IMR-90 (cell line): ENCODE data around the gene SYT2. TPM values are rescaled to one million over a fixed set of nuclear protein-coding genes. Genes with fewer than 3 reads are reported as not detected.

Source experiments
- ATAC-seq: fragments of 200-7000 bp; cut with Tn5 transposase; 2 replicates; pipeline ENCODE4 v1.9.1; 2020; ENCODE audit warnings: low read depth, mild to moderate bottlenecking, moderate library complexity
- BruUV-seq: library from RNA; stranded (reverse); fragments of 400-500 nt; replicated peaks from 2 replicates; lab custom pipeline; 2021; lab: Mats Ljungman, UMichigan
- CTCF ChIA-PET: fragments of 300-600 bp; formaldehyde crosslinking; extraction: SDS; loops from one replicate; lab custom pipeline; 2021; ENCODE audit warnings: antibody characterized with exemption; lab: Yijun Ruan, JAX
- POLR2A ChIA-PET: fragments of 300-600 bp; sonication (Branson Sonifier 250); formaldehyde crosslinking; loops from one replicate; lab custom pipeline; 2022; ENCODE audit warnings: antibody characterized with exemption; ENCODE audit not compliant: unreplicated experiment; lab: Charles Lee
- DNase-seq: peaks from one replicate; pipeline ENCODE4 v3.0.0; 2013
- H2AFZ ChIP-seq: replicated peaks from 2 replicates; pipeline ENCODE3; 2013; ENCODE audit warnings: low read length, mild to moderate bottlenecking; ENCODE audit not compliant: poor library complexity
- H2AK5ac ChIP-seq: 2 replicates; pipeline ENCODE4 v1.6.1; 2013; ENCODE audit warnings: low read depth, low read length, inconsistent platforms
- H2AK9ac ChIP-seq: replicated peaks from 2 replicates; pipeline ENCODE3; 2013; ENCODE audit warnings: mild to moderate bottlenecking, low read depth, low read length, moderate library complexity; ENCODE audit not compliant: poor library complexity
- H2BK120ac ChIP-seq: 2 replicates; pipeline ENCODE4 v1.6.1; 2013; ENCODE audit warnings: low read depth, low read length, inconsistent platforms
- H2BK15ac ChIP-seq: 3 replicates; pipeline ENCODE4 v1.6.1; 2013; ENCODE audit warnings: low read depth, low read length, inconsistent platforms
- H2BK20ac ChIP-seq: 2 replicates; pipeline ENCODE4 v1.6.1; 2013; ENCODE audit warnings: low read depth, mild to moderate bottlenecking, inconsistent platforms, low read length, moderate library complexity
- H2BK5ac ChIP-seq: 2 replicates; pipeline ENCODE4 v1.6.1; 2013; ENCODE audit warnings: mild to moderate bottlenecking, low read depth, low read length, inconsistent platforms; ENCODE audit not compliant: poor library complexity, severe bottlenecking
- H3K14ac ChIP-seq: replicated peaks from 2 replicates; pipeline ENCODE4 v1.6.1; 2013; ENCODE audit warnings: low read depth, low read length, inconsistent platforms
- H3K18ac ChIP-seq: 2 replicates; pipeline ENCODE4 v1.6.1; 2013; ENCODE audit warnings: low read depth, low read length, control low read depth
- H3K23ac ChIP-seq: 2 replicates; pipeline ENCODE4 v1.6.1; 2013; ENCODE audit warnings: low read depth, low read length, inconsistent platforms
- H3K27ac ChIP-seq: 2 replicates; pipeline ENCODE4 v1.5.1; 2013; ENCODE audit warnings: mild to moderate bottlenecking, control low read depth, low read length; ENCODE audit not compliant: insufficient read depth
- H3K27me3 ChIP-seq: 2 replicates; pipeline ENCODE4 v1.6.1; 2013; ENCODE audit warnings: low read length; ENCODE audit not compliant: control insufficient read depth, insufficient read depth
- H3K36me3 ChIP-seq: 2 replicates; pipeline ENCODE4 v1.6.1; 2013; ENCODE audit warnings: low read length, mixed read lengths; ENCODE audit not compliant: control insufficient read depth, insufficient read depth
- H3K4ac ChIP-seq: 2 replicates; pipeline ENCODE4 v1.6.1; 2013; ENCODE audit warnings: low read depth, low read length, inconsistent platforms
- H3K4me1 ChIP-seq: 2 replicates; pipeline ENCODE4 v1.6.1; 2013; ENCODE audit warnings: low read length, mixed read lengths; ENCODE audit not compliant: control insufficient read depth, insufficient read depth
- H3K4me2 ChIP-seq: 2 replicates; pipeline ENCODE4 v1.6.1; 2013; ENCODE audit warnings: low read depth, mild to moderate bottlenecking, control low read depth, low read length, moderate library complexity
- H3K4me3 ChIP-seq: 2 replicates; pipeline ENCODE4 v1.5.1; 2013; ENCODE audit warnings: low read depth, mild to moderate bottlenecking, control low read depth, low read length, moderate library complexity; ENCODE audit not compliant: insufficient read depth
- H3K56ac ChIP-seq: 2 replicates; pipeline ENCODE4 v1.6.1; 2013; ENCODE audit warnings: low read length, inconsistent platforms; ENCODE audit not compliant: insufficient read depth; ENCODE audit errors: extremely low read depth
- H3K79me1 ChIP-seq, 2 experiments: 2 replicates each; pipeline ENCODE4 v1.6.1; 2013; ENCODE audit warnings: low read length in 2 of 2, inconsistent platforms in 1 of 2, low read depth in 1 of 2
- H3K9ac ChIP-seq: 2 replicates; pipeline ENCODE4 v1.6.1; 2013; ENCODE audit warnings: low read depth, low read length, control low read depth
- H3K9me1 ChIP-seq: 2 replicates; pipeline ENCODE4 v1.6.1; 2013; ENCODE audit warnings: low read length, inconsistent platforms; ENCODE audit not compliant: insufficient read depth
- H3K9me3 ChIP-seq: 2 replicates; pipeline ENCODE4 v1.6.1; 2013; ENCODE audit warnings: low read length; ENCODE audit not compliant: control insufficient read depth, insufficient read depth
- H4K20me1 ChIP-seq: 2 replicates; pipeline ENCODE4 v1.6.1; 2013; ENCODE audit warnings: low read length, inconsistent platforms; ENCODE audit not compliant: insufficient read depth
- H4K5ac ChIP-seq: 2 replicates; pipeline ENCODE4 v1.6.1; 2013; ENCODE audit warnings: mild to moderate bottlenecking, low read depth, low read length, control low read depth
- H4K8ac ChIP-seq, 2 experiments: 2 replicates each; pipeline ENCODE4 v1.6.1; 2013; ENCODE audit warnings: low read depth in 2 of 2, low read length in 2 of 2, control low read depth in 1 of 2, inconsistent platforms in 1 of 2
- H4K91ac ChIP-seq: 2 replicates; pipeline ENCODE4 v1.6.1; 2013; ENCODE audit warnings: low read depth, low read length, inconsistent platforms; ENCODE audit not compliant: insufficient read depth
- CEBPB ChIP-seq: IDR thresholded peaks from 2 replicates; pipeline ENCODE4 v1.6.1; 2012; ENCODE audit warnings: low read depth, low read length, improper control_type of control experiment
- FOS ChIP-seq: fragments of 150-350 bp; IDR thresholded peaks from 2 replicates; pipeline ENCODE4 v1.6.1; 2016; ENCODE audit warnings: low read depth, low read length
- RCOR1 ChIP-seq: IDR thresholded peaks from 2 replicates; pipeline ENCODE4 v1.6.1; 2012; ENCODE audit warnings: mild to moderate bottlenecking, low read length, improper control_type of control experiment; ENCODE audit not compliant: insufficient replicate concordance
- RFX5 ChIP-seq: IDR thresholded peaks from 2 replicates; pipeline ENCODE4 v1.8.0; 2012; ENCODE audit warnings: low read depth, mild to moderate bottlenecking, low read length, moderate library complexity
- WGBS, 2 experiments: methylation state at CpG; one replicate each; pipeline versions ENCODE4 v1.1.5 to v1.1.7; 2013; ENCODE audit warnings: missing lambda C conversion rate in 2 of 2; ENCODE audit not compliant: insufficient read length in 1 of 2; ENCODE audit errors: extremely low coverage in 2 of 2; 5-methylcytosine and 5-hydroxymethylcytosine counted together
- dilution Hi-C: fragments of 300-500 bp; cut with HindIII; formaldehyde crosslinking; loops from one replicate; pipeline ENCODE4 v1.14.3; 2018; ENCODE audit warnings: low sequenced_read_pairs; ENCODE audit not compliant: unreplicated experiment
- in situ Hi-C: fragments of 300-500 bp; cut with MboI; formaldehyde crosslinking; loops from 3 replicates; pipeline ENCODE4 v1.14.3; 2019; ENCODE audit warnings: low sequenced_read_pairs, inconsistent platforms, mixed read lengths
- intact Hi-C: fragments of 100-400 bp; cut with micrococcal nuclease; formaldehyde crosslinking; loops from 2 replicates; pipeline ENCODE4 v1.10.0; 2022
- polyA plus RNA-seq, 3 experiments: library from polyadenylated mRNA; depleted of rRNA; stranded (reverse); fragments of >200 nt; gene quantifications; 2 replicates each; pipeline ENCODE4 v1.2.3, GENCODE V29; 2012; ENCODE audit warnings: low replicate concordance in 1 of 3
- total RNA-seq: library from RNA; depleted of rRNA; stranded (reverse); fragments of >200 nt; gene quantifications from 2 replicates; pipeline ENCODE4 v1.2.3, GENCODE V29; 2012

SYT2 gene
- total and polyA plus RNA-seq, 2 of the 4 experiments (the other 2 are of a cell fraction), result under 0.01 TPM

DNA sequence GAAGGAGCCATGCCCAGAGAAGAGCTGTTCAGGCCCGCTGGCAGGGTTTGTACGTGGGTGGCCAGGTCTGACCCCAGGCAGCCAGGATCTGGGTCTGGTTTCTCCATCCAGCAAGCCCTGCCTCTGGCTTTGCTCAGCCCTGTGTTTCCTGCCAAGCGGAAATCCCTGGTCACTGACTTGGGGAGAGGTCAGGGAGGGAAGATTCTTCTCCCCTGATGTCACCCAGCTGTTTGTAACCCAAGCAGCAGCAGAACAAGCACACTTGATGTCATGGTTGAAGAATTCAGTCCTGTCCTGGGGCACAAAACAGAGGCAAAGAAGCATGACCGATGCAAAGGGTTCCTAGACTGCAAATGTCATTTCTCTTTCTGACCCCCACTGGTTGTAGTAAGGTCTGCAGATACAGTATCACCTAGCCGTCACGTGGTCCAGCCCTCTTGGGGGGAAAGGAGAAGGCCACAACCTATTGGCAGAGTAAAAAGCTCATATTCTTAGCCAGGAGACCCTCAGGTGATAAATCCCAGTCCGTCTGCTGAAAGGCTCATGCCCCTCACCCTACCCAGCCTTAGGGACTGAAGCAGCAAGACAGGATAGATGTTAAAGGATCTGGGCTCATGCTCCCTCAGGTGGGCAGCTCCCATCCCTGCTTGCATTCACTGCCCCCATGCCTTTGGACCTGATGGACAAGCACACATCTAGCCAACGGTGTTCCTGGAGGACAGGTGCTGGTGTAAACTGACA, 120.9 kb downstream of the SYT2 start (continued):
- TF ChIP-seq CEBPB, result peak; percentile 77
- no peak for TF ChIP-seq RCOR1
- TF ChIP-seq RFX5, result no peak

DNA sequence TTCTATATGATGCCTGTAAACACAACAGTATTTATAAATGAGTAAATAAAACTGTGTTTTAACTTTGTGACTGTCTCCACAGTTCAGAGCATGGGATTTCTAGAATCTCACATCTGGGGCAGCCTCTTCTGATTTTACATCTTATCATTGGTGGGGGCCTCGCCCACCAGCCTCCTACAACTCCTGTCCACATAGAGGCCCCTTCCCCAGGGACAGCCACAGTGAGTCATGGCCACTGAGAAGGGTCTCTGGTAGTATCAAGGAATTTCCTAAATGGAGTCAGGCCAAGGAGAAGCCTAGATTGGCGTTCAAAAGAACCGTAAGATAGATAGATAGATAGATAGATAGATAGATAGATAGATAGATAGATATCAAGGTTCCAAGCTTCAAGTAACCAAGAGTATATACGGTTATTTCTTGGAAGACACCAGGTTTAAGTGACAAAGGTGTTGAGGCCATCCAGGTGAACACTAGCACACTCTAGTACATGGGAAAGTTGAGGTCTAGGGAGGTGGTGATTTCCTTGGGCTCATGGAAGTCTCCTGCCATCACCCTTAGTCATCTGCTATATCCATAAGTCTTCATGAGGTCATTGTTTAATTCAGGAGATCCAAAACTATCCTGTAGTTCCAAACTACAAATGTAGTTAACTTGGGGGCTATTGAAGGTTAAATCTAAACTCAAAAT, 121.6 kb downstream of the SYT2 start:
- Histone ChIP-seq H3K4me1 (peaks cover 48% of the 10 kb centered on the region), H3K4me3 (no peak overlapping the region), H3K4me2 (0 out of 2 replicates have a peak overlapping the region, but pooled peaks have one; percentile 4), H2AK9ac (peak overlapping the region; percentile 79), H2BK120ac (peak overlapping the region; percentile 99), H3K79me1 (peaks cover 0 to 24% of the 10 kb centered on the region in 2 experiments; a peak in 1 of 4 replicates), H3K27ac (peak overlapping the region; percentile 79), H4K8ac (peak overlapping the region; percentile 80 to 95), H3K4ac (peak overlapping the region; percentile 97), H2BK5ac (peak overlapping the region; percentile 90), H3K36me3 (no peaks in the 10 kb centered on the region), H3K9ac (no peak overlapping the region), H3K56ac (peak overlapping the region; percentile 73), H2AFZ (peak overlapping the region; percentile 76), H3K18ac (peak overlapping the region; percentile 80), H3K14ac (peak overlapping the region; percentile 95), H4K5ac (peak overlapping the region; percentile 79), H4K91ac (peak overlapping the region; percentile 99), H4K20me1 (no peaks in the 10 kb centered on the region), H2BK15ac (peak overlapping the region; percentile 89), H3K9me1 (peaks cover 43% of the 10 kb centered on the region), H2AK5ac (peak overlapping the region; percentile 97), H3K27me3 (no peaks in the 10 kb centered on the region), H2BK20ac (peak overlapping the region; percentile 99), H3K9me3 (no peaks in the 10 kb centered on the region), H3K23ac (peak overlapping the region; percentile 94)
- in situ Hi-C loops (no loop called here), intact Hi-C loops (loop anchor here (1.0 to 5.0 kb wide), 2 partner anchors 8 to 81 kb away; no protein-coding TSS in a partner anchor), dilution Hi-C loops (no loop called here)
- POLR2A ChIA-PET, result interaction anchor here (1.1 to 1.4 kb wide), 2 partner anchors 11 to 83 kb away, joined by 4 to 5 read pairs; no protein-coding TSS in a partner anchor
- ATAC-seq (peak; percentile 55), DNase-seq (no peak)
- TF ChIP-seq FOS (peak; percentile 32; the same call in 1 of the 2 replicates), RCOR1 (no peak)
- no TSS peak for BruUV-seq
- CTCF ChIA-PET, result interaction anchor here (1.3 to 1.7 kb wide), 2 partner anchors 11 to 13 kb away, joined by 3 to 4 read pairs; no protein-coding TSS in a partner anchor
- 100% methylated on average over 2 of the region's 4 CpGs; no CpG with 5 or more reads in 1 of the 2 experiments for WGBS, 2 experiments
